Activated CD4-positive, CD25-positive, alpha-beta regulatory T cell (primary cell): ENCODE data around the gene KIF19.
A peak's percentile ranks its signal among the peaks of the same experiment; 100 is the strongest.
"Not testable (repeated sequence)": the region's sequence is repeated elsewhere in the genome, so short reads cannot be mapped to it uniquely, and the experiment has no call there.

Source experiments
- DNase-seq, 4 experiments: peaks; one replicate each; lab custom pipeline; 2025; lab: John Stamatoyannopoulos, UW

KIF19 gene, protein sequence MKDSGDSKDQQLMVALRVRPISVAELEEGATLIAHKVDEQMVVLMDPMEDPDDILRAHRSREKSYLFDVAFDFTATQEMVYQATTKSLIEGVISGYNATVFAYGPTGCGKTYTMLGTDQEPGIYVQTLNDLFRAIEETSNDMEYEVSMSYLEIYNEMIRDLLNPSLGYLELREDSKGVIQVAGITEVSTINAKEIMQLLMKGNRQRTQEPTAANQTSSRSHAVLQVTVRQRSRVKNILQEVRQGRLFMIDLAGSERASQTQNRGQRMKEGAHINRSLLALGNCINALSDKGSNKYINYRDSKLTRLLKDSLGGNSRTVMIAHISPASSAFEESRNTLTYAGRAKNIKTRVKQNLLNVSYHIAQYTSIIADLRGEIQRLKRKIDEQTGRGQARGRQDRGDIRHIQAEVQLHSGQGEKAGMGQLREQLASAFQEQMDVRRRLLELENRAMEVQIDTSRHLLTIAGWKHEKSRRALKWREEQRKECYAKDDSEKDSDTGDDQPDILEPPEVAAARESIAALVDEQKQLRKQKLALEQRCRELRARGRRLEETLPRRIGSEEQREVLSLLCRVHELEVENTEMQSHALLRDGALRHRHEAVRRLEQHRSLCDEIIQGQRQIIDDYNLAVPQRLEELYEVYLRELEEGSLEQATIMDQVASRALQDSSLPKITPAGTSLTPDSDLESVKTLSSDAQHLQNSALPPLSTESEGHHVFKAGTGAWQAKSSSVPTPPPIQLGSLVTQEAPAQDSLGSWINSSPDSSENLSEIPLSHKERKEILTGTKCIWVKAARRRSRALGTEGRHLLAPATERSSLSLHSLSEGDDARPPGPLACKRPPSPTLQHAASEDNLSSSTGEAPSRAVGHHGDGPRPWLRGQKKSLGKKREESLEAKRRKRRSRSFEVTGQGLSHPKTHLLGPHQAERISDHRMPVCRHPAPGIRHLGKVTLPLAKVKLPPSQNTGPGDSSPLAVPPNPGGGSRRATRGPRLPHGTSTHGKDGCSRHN

DNA sequence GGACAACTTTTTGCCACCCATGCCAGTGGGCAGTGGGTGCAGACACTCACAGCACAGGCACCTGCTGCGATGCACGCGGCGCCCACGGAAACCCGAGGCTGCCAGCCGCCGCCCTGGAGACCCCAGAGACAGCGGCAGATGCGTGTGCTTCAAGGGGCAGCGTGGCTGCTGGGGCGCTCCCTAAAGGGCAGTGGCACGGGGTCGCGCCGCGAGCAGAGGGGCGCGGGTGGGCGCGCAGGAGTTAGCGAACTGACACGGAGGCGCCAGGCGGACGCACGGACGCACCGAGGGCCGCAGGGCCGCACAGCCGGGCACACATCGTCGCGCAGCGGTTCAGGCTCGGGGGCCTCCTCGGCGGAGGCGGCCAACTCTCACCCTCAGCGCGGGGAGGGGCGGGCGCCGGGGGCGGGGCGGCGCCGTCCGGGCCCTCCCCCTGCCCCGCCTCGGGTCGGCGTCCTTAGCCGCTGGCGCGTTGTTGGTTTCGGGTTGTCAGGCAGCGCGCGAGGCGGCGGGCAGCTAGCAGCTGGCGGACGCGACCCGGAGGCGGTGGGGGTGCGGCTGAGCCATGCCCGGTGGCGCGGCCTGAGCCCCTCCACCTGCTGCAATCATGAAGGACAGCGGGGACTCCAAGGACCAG lies at the start of gene KIF19:
Gene KIF19, plus strand, starts transcription at position 484 of the 637 bp plus-strand sequence. Its CDS starts 124 bp downstream, at position 608.
- peak in 3 of 4 experiments; percentile 8 to 16 (median 13) for DNase-seq

DNA sequence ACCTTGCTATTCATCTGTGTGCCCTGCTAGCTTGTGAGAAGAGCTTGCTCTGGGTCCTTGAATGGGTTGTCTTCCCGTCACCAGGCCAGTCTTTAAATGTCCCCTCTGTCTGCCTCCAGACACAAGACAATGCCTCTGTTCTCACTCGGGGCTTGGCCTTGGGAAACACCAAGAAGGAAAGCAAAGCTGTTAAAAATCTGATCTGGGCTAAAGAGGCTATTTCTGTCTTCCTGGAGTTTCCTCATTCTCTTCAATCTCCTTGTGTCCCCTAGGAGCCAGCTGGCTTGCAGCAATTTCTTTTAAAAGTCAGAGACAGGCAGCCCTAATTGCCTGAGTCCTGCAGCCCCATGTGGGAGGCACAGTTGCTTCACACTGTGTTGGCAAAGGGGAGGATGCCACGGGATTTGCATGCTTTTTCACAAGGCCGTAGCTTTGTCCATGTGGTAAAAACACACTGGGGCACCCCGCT lies 49.5 kb upstream of the KIF19 start:
- no peak for DNase-seq

DNA sequence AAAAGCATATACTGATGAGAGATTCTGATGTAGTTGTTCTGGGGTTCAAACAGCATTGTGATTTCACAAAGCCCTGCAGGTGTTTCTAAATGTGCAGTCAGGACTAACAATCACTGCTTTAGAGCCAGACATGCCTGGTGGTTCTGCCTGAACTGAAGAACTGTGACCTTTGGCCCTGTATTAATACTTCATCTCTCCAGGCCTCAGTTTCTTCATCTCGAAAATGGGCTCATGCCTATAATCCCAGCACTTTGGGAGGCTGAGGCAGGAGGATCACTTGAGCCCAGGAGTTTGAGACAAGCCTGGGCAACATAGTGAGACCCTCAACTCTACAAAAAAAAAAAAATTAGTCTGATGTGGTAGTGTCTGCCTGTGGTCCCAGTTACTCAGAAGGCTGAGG lies 48.1 kb upstream of the KIF19 start:
- DNase-seq = no peak

DNA sequence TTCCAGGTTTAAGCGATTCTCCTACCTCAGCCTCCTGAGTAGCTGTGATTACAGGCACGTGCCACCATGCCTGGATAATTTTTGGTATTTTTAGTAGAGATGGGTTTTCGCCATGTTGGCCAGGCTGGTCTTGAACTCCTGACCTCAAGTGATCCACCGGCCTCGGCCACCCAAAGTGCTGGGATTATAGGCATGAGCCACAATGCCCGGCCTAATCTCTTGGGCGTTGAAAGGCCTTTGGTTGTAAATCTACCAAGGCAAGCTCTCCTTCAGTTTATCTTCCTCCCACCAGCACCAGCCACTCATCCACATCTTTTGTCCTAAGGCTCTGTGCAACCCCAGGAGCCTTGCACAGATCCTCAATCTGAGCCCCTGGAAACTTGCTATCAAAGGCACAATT lies 46.4 kb upstream of the KIF19 start:
- DNase-seq = not testable (repeated sequence)

DNA sequence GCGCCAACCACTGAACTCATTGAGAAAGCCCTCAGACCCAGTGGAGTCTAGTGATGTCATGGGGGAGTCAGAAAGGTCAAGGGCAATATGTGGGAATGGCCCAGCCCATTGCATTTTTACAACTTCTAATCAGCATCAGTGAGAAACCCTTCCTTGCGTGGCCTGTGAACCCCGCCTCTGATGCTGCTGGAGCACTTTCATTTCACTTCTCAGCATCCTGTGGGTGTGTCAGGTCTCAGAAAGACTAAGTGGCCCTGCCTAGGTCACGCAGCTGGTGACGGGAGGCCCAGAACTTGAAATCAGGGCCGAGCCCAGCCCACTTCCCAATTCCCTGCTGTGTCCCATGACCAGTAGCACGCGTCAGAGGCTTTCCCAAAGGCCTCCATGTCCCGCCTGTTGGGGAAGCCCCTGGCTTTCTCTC lies 45.9 kb upstream of the KIF19 start:
- DNase-seq = peak in 3 of 4 experiments; percentile 15 to 46 (median 41)

DNA sequence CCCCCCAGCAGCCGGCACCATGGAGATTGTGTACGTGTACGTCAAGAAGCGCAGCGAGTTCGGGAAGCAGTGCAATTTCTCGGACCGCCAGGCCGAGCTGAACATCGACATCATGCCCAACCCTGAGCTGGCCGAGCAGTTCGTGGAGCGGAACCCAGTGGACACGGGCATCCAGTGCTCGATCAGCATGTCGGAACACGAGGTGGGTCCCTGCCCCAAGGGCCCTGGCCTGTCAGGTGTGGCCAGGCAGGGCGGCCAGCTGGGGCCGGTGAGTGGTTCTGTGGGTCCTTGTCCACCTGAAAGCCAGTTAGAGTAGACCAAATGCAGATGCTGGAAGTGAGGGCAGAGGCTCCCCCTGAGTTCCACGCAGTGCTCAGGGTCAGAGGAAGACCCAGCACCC lies 44.2 kb upstream of the KIF19 start:
- DNase-seq = no peak

DNA sequence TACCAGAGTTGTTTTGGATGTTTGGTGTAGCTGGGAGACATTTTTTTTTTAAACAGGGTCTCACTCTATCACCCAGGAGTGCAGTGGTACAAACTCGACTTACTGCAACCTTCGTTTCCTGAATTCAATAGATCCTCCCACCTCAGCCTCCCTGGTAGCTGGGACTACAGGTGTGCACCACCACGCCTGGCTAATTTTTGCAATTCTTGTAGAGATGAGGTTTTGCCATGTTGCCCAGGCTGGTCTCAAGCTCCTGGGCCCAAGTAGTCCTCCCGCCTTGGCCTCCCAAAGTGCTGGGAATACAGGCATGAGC lies 43.8 kb upstream of the KIF19 start:
- not testable (repeated sequence) for DNase-seq

DNA sequence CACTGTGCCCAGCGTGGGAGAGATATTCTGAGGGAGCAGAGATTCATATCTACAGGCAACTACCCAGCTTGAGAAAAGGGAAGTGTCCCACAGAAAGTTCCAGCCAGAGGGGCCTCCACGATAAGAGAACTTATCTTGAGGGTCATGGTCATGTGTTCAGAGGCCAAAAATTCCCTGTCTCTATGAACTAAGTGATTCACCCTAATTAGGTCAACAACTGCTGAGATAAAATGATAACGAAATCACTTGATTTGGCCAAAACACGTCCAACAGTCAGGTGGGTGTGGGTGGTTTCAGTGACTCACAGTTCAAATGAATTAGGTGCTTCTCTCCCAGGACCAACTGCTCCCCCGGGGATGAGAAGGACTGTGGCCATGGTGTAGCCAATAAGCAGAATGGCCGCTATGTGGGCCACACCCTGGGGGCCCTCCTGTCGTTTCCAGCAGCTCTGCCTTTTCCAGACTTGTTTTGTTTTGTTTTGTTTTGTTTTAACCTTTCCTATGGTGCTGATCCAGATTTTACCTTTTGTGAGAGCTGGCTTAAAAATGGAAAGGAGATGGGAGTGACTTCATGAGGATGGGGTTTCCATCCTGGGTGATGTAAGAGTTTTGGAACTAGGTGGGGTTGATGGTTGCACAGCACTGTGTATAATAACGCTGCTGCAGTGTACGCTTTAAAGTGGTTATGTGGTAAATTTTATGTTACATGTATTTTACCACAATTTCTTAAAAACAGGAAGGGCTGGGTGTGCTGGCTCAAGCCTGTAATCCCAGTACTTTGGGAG lies 43.2 kb upstream of the KIF19 start:
- peak in 1 of 4 experiments; percentile 20 for DNase-seq

DNA sequence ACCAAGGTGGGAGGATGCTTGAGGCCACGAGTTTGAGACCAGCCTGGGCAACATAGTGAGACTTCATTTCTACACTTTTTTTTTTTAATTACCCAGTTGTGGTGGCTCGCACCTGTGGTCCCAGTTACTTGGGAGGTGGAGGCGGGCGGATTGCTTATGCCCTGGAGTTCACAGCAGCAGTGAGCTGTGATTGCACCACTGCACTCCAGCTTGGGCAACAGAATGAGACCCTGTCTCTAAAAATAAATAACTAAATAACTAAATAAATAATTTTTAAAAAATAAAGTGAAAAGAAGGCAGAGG lies 42.7 kb upstream of the KIF19 start:
- DNase-seq = no peak

DNA sequence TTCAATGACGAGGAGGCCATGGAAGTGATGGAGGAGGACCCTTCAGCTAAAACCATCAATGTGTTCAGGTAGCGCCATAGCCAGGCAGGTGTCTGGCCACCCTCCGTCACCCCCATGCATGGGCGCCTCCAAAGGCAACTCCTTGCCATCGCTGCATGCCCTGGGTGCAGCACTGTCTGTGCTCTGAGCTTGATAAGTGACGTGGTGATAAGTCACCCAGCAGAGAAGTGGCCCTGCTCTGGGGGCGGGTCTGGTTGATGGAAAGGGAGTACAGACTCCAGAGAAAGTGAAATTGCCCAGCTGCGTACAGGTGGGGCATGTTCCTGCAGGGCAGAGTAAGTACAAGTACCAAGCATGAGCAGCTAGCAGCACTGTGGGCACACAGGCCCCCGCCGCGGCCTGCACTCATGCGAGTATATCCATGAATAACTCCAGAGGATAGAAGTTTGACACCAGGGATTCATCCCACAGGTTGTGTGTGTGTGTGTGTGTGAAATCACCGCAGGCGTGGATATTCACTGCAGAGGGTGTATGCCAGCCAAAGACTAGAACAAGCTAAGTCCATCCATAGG lies 38.9 kb upstream of the KIF19 start:
- DNase-seq = no peak

DNA sequence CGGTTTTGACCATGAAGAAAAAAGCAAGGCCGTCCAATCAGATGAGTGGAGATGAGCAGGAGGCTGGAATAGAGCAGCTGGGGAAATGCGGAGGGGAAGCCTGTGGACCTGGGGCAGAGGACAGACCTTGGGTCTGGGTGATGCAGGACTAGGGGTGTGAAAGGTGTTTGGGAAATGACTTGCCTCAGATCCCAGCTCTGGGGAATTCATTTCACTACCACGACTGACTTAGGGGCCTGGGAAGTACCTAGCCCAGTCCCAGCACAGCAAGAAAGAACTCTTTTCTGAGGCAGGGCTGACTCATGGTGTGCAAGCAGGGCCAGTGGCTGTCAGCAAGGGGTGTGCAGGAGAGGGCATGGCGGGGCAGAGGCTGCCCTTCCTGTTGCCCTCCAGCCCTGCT lies 37.2 kb upstream of the KIF19 start:
- no peak for DNase-seq

DNA sequence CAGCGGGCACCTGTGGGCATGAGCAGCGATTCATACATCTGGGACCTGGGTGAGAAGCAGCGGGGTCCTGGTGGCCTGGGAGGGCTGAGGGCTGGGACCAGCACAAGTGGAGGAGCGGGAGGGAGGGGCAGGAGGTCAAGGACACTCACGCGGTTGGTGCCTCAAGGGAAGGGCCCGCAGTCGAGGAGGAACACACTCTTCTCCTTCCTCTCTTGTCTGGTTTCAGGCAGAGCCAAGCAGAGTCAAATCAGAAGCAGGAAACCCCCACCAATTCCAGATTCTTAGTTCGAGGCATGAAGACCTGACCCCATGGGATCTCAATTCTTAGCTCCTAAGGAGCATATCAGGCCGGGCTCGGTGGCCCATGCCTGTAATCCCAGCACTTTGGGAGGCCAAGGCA lies 36.3 kb upstream of the KIF19 start:
- DNase-seq = no peak

DNA sequence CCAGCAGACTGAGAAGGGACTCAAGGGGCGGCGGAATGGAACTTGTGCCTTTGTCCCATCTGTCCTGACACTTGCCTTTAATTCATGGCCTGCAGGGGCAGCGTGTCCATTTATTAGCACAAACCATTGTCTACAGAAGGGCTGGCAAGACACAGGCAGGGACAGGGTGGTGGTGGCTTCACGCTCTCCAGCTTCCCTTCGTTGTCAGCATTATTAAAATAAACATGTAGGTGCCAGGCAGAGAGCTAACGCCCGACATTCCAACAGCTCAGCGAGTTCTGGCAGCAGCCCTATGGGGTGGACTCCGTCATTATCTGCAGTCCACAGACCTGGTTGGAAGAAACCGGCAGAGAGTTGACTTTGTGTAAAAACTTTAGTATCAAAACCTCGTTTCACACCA lies 35.7 kb upstream of the KIF19 start:
- no peak for DNase-seq

DNA sequence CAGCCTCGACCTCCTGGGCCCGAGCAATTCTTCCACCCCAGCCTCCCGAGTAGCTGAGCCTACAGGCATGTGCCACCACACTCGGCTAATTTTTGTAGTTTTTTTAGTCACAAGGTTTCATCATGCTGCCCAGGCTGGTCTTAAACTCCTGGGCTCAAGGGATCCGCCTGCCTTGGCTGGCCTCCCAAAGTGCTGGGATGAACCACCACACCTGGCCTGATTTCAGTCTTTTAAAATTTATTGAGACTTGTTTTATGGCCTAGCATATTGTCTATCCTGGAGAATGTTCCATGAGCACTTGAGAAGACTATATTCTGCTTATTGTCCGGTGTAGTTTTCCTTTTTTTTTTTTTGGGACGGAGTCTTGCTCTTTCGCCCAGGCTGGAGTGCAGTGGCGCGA lies 33.5 kb upstream of the KIF19 start:
- no peak for DNase-seq

DNA sequence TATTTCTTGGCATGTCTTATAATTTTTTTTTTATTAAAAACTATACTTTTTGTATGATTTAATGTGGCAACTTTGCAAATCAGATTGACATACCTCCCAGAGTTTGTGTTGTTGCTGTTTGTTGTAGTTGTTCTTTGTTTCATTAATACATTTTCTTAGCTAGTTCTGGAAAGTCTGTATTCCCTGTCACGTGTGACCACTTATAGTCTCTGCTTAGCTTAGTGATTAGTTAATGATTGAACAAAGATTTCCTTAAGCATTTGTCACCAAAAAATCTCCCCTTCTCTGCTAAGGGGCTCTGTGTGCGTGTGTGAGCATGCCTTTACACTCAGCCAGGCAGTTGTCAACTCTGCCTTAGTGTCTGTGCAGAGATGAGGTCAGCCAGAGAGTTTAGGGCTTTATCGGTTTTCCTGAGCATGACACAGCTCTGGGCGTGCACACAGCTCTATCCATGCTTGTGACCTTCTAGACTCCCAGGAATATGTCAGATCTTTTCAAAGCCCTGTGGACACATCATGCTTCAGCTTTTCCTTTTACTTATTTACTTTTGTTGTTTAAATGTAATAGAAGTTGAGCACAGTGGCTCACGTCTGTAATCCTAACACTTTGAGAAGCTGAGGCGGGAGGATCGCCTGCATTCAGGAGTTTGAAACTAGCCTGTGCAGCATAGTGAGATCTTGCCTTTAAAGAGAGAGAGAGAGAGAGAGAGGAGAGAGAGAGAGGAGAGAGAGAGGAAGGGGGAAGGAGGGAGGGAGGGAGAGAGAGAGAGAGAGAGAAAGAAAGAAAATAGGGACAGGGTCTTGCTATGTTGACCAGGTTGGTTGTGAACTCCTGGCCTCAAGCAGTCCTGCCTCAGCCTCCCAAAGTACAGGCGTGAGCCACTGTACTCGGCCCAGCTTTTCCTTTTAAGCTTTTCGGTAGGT lies 30.1 kb upstream of the KIF19 start:
- DNase-seq = no peak

DNA sequence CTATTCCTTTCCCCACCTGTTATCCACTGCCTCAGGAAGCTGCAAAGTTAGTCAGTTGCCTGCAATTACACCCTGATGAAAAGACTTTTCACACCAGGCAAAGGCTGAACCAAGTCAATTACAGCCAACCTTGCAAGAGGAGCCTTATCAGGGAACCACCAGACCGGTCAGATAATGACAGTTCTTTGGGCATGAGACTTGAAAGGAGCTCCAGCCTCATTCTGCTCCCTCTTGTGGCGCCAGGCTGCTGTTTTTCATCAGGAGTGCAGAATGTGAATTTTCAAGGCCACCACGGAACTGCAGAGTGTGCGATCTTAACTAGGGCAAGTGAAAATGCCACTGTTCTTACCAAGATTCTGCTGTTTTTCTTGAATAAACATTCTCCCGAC lies 29.5 kb upstream of the KIF19 start:
- no peak for DNase-seq

DNA sequence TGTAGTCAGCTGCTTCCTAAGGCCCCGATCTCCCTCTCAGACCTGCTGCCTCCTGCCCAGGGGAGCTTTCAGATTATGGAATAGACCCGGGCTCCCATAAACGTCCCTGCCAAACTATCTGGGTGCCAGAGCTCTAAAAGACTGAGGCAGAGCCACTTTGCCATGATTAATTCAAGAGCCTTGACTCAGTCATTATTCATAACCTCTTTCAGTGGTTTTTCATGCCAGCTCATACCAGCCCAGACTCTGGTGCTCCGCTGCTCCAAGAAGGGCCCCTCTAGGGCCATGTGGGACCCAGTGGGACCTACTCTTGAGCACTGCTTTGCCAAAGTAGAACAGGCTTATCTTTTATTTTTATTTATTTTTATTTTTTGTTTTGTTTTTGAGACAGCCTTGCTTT lies 28.1 kb upstream of the KIF19 start:
- DNase-seq = no peak

DNA sequence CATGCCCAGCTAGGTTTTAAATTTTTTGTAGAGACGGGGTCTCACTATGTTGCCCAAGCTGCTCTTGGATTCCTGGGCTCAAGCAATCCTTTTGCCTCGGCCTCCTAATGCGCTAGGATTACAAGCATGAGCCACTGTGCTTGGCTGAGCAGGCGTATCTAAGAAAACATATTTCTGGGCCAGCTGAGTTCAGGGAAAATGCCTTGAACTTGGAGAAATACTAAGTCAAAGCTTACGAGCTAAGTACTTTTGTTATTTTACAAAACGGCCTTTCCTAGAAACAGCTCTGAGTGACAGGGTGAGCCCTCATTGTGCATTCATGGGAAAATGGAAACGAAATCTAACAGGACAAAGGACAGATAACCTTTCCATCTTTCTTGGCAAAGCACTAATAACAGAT lies 27.2 kb upstream of the KIF19 start:
- DNase-seq = no peak

DNA sequence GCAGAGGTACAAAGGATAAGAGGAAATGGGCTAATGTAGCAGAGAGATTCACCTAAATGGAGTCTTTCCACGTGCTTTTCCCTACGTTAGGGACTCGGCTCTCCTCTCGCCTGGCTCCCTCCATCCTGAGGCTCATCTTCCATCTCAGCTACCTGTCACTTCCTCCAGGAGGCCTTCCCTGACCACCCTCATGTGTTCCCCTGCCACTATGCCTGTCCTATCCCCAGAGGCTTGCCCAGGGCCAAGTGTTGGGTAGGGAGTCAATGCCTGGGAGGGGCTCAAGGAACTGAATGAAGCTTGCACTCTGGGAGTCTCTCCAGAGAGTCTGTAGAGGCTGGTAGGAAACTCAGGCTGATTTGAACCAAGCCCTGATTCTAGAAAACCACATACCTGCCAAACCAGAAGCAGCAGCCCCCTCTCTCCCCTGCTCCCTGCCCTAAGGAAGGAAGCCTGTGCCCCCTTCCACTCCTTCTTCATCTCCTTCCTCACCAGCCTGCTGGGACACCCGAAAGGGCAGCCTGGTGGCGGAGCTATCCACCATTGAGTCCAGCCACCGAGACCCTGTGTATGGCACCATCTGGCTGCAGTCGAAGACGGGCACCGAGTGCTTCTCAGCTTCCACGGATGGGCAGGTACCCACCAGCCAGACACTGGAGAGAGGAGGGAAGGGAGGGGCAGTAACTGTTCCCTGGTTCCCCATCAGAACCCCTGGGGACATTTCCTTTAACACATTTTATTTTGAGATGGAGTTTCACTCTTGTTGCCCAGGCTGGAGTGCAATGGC lies 26.6 kb upstream of the KIF19 start:
- DNase-seq = no peak

DNA sequence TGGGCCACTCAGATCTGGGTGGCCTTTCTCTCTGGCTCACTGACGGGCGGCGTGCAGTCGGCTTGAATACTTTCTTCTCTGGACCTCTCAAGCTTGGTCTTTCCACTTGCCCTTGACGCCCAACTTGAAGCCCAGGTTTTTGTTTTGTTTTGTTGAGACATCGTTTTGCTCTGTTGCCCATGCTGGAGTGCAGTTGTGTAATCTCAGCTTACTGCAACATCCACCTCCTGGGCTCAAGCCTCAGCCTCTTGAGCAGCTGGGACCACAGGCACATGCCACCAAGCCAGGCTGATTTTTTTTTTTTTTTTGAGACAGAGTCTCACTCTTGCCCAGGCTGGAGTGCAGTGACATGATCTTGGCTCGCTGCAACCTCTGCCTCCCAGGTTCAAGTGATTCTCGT lies 22.7 kb upstream of the KIF19 start:
- DNase-seq = no peak
